Endothelial cell of umbilical vein (primary cell): Measurements from ENCODE around the gene SPDYE6. TPM values are rescaled to one million over a fixed set of nuclear protein-coding genes. Genes with fewer than 3 reads are reported as not detected.

ENCODE experiments used
- BruUV-seq: library from RNA; stranded (reverse); fragments of 400-500 nt; replicated peaks from 2 replicates; lab custom pipeline; 2021; lab: Mats Ljungman, UMichigan
- CTCF ChIA-PET: fragments of 300-600, 350-600 bp; sonication (Branson Sonifier 250); formaldehyde crosslinking; loops from one replicate; lab custom pipeline; 2021; ENCODE audit warnings: antibody characterized with exemption, inconsistent platforms; lab: Charles Lee
- POLR2A ChIA-PET: fragments of 300-600, 350-600 bp; sonication (Branson Sonifier 250); formaldehyde crosslinking; loops from one replicate; lab custom pipeline; 2021; ENCODE audit warnings: antibody characterized with exemption, inconsistent platforms; lab: Charles Lee
- DNase-seq: peaks from one replicate; pipeline ENCODE4 v3.0.0-alpha.2; 2011; ENCODE audit warnings: low read depth, low spot score
- FAIRE-seq: peaks from 2 replicates; lab custom pipeline; 2011; peaks lifted over from hg19 to GRCh38; lab: Jason Lieb, UNC
- H2AFZ ChIP-seq: 2 replicates; pipeline ENCODE4 v1.6.0; 2012; ENCODE audit warnings: low read depth, low read length, control low read depth, inconsistent platforms
- H3K27ac ChIP-seq: 2 replicates; pipeline ENCODE4 v1.5.1; 2011; ENCODE audit warnings: low read depth, mild to moderate bottlenecking, control low read depth, low read length, moderate library complexity; ENCODE audit not compliant: insufficient read depth
- H3K27me3 ChIP-seq, 2 experiments: 2 replicates each; pipeline versions ENCODE4 v1.6.0 to v1.6.1; 2011; ENCODE audit warnings: low read length in 2 of 2, mixed read lengths in 1 of 2; ENCODE audit not compliant: control insufficient read depth in 2 of 2, insufficient read depth in 2 of 2
- H3K36me3 ChIP-seq, 2 experiments: 2 replicates in 1 of 2; 3 replicates in 1 of 2; pipeline ENCODE4 v1.5.1; 2011; ENCODE audit warnings: low read length in 2 of 2, mild to moderate bottlenecking in 1 of 2, moderate library complexity in 1 of 2; ENCODE audit not compliant: control insufficient read depth in 2 of 2, insufficient read depth in 2 of 2; ENCODE audit errors: extremely low read depth in 1 of 2
- H3K4me1 ChIP-seq: 3 replicates; pipeline ENCODE4 v1.5.1; 2011; ENCODE audit warnings: mild to moderate bottlenecking, low read length; ENCODE audit not compliant: control insufficient read depth, insufficient read depth; ENCODE audit errors: extremely low read depth
- H3K4me2 ChIP-seq: 2 replicates; pipeline ENCODE4 v1.6.1; 2011; ENCODE audit warnings: low read length, control low read depth, mixed read lengths; ENCODE audit not compliant: insufficient read depth
- H3K4me3 ChIP-seq, 3 experiments: fragments of 200-600 bp in 1 of 3; sonication (generic), shearing (Covaris generic) in 1 of 3; replicated peaks in 1 of 3; 2 replicates each; pipeline ENCODE4 v1.5.1; 2011 to 2016; ENCODE audit warnings: control low read depth in 3 of 3, low read length in 3 of 3, mild to moderate bottlenecking in 2 of 3, inconsistent platforms in 1 of 3, low read depth in 1 of 3, moderate library complexity in 1 of 3; ENCODE audit not compliant: insufficient read depth in 1 of 3
- H3K79me2 ChIP-seq: 2 replicates; pipeline ENCODE4 v1.6.0; 2012; ENCODE audit warnings: low read length, inconsistent platforms; ENCODE audit not compliant: control insufficient read depth, insufficient read depth
- H3K9ac ChIP-seq: replicated peaks from 2 replicates; pipeline ENCODE3; 2011; ENCODE audit warnings: low read length, control low read depth; ENCODE audit not compliant: insufficient read depth; ENCODE audit errors: extremely low read depth
- H3K9me1 ChIP-seq: replicated peaks from 3 replicates; pipeline ENCODE4 v1.6.0; 2011; ENCODE audit warnings: mild to moderate bottlenecking, low read length; ENCODE audit not compliant: control insufficient read depth, insufficient read depth; ENCODE audit errors: extremely low read depth
- H3K9me3 ChIP-seq: replicated peaks from 2 replicates; pipeline ENCODE4 v1.5.1; 2012; ENCODE audit warnings: low read length, inconsistent platforms; ENCODE audit not compliant: control insufficient read depth, insufficient read depth
- H4K20me1 ChIP-seq: replicated peaks from 2 replicates; pipeline ENCODE3; 2011; ENCODE audit warnings: mild to moderate bottlenecking, low read length; ENCODE audit not compliant: control insufficient read depth, insufficient read depth; ENCODE audit errors: extremely low read depth
- EZH2 ChIP-seq: IDR thresholded peaks from 2 replicates; pipeline ENCODE4 v1.6.1; 2012; ENCODE audit warnings: borderline replicate concordance, low read depth, mild to moderate bottlenecking, moderate library complexity, low read length, inconsistent platforms; ENCODE audit not compliant: severe bottlenecking
- FOS ChIP-seq: IDR thresholded peaks from 2 replicates; pipeline ENCODE4 v1.6.1; 2011; ENCODE audit warnings: mild to moderate bottlenecking, low read length, moderate library complexity, borderline replicate concordance; ENCODE audit not compliant: insufficient read depth
- GATA2 ChIP-seq: IDR thresholded peaks from 2 replicates; pipeline ENCODE4 v1.7.0; 2011; ENCODE audit warnings: low read depth, mild to moderate bottlenecking, moderate library complexity, mixed read lengths, low read length; ENCODE audit not compliant: insufficient read length, insufficient read depth
- JUN ChIP-seq: IDR thresholded peaks from 2 replicates; pipeline ENCODE4 v1.6.1; 2011; ENCODE audit warnings: borderline replicate concordance, low read depth; ENCODE audit not compliant: insufficient read length, insufficient read depth
- MAX ChIP-seq: IDR thresholded peaks from 2 replicates; pipeline ENCODE4 v1.6.1; 2011; ENCODE audit not compliant: insufficient read depth, insufficient read length
- MYC ChIP-seq: IDR thresholded peaks from one replicate; pipeline ENCODE4 v1.6.1; 2011; ENCODE audit warnings: mild to moderate bottlenecking, low read depth, low read length
- POLR2A ChIP-seq: IDR thresholded peaks from 2 replicates; pipeline ENCODE4 v1.6.1; 2012; ENCODE audit warnings: low read depth, mild to moderate bottlenecking, control low read depth, low read length
- POLR2AphosphoS5 ChIP-seq: IDR thresholded peaks from 2 replicates; pipeline ENCODE4 v1.6.1; 2012; ENCODE audit warnings: low read depth, mild to moderate bottlenecking, control low read depth, low read length, moderate library complexity; ENCODE audit not compliant: insufficient read depth
- dilution Hi-C: fragments of 300-500 bp; cut with MboI; formaldehyde crosslinking; loops from one replicate; pipeline ENCODE4 v1.15.0; 2019; ENCODE audit warnings: low sequenced_read_pairs; ENCODE audit not compliant: extremely low pct_ligation_motif_present
- intact Hi-C: fragments of 100-400 bp; cut with micrococcal nuclease; formaldehyde crosslinking; loops from one replicate; pipeline ENCODE4 v1.10.0; 2022
- polyA plus RNA-seq, 4 experiments: library from polyadenylated mRNA; depleted of rRNA in 3 of 4; stranded (reverse) in 3 of 4; unstranded in 1 of 4; fragments of >200 nt; gene quantifications; 2 replicates each; pipeline versions ENCODE4 v1.2.1 to v1.2.3, GENCODE V29; 2011 to 2012; ENCODE audit warnings: missing spikeins in 1 of 4
- total RNA-seq: library from RNA; stranded (reverse); gene quantifications from 2 replicates; pipeline ENCODE4 v1.2.3, GENCODE V29; 2021
- TF ChIP-seq, protein P1 (sequence below), 2 donors: IDR thresholded peaks; 1 replicate in 1 of 2; 2 replicates in 1 of 2; pipeline ENCODE4 v1.5.1; 2011; ENCODE audit warnings: low read length in 2 of 2, mild to moderate bottlenecking in 2 of 2, moderate library complexity in 2 of 2, control low read depth in 1 of 2, inconsistent platforms in 1 of 2, low read depth in 1 of 2; ENCODE audit not compliant: insufficient read depth in 1 of 2; ENCODE audit errors: extremely low read depth in 1 of 2

The SPDYE6 gene
- total and polyA plus RNA-seq, 2 donors (not counting 3 experiments of a cell fraction or from before 2014, with no cell fraction given): not detected

DNA sequence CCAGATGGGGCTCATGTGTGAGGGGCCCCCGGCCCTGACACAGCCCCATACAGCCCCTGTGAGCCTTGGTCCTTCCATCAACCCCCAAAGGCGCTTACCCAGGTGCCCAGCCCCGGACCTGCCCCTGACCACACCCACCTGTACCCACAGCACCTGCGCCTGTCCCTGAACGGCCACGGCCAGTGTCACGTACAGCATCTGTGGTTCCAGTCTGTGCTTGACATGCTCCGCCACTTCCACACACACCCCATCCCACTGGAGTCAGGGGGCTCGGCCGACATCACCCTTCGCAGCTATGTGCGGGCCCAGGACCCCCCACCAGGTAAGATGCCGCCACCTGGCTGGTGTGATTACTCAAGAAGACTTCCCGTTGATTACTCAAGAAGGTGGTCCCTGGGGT lies 36.1 kb downstream of the SPDYE6 start:
- peaks cover 10% of the 10 kb centered on the region for H3K4me1 ChIP-seq
- H4K20me1 ChIP-seq: no peaks in the 10 kb centered on the region
- TF ChIP-seq JUN (no peak), GATA2 (no peak), FOS (no peak)
- POLR2A ChIA-PET: no interaction called here
- H3K9me3 ChIP-seq: no peaks in the 10 kb centered on the region
- intact Hi-C loops (no loop called here), dilution Hi-C loops (no loop called here)
- DNase-seq (no peak), FAIRE-seq (no peak)
- H3K9ac ChIP-seq: no peak overlapping the region
- no peak overlapping the region for H3K4me3 ChIP-seq
- no peak overlapping the region for H3K27ac ChIP-seq
- no peaks in the 10 kb centered on the region for H3K36me3 ChIP-seq
- CTCF ChIA-PET: no interaction called here
- BruUV-seq: no TSS peak
- no peak overlapping the region for H2AFZ ChIP-seq
- H3K79me2 ChIP-seq: no peaks in the 10 kb centered on the region
- no peak overlapping the region for H3K4me2 ChIP-seq
- no peaks in the 10 kb centered on the region for H3K9me1 ChIP-seq
- no peaks in the 10 kb centered on the region for H3K27me3 ChIP-seq

DNA sequence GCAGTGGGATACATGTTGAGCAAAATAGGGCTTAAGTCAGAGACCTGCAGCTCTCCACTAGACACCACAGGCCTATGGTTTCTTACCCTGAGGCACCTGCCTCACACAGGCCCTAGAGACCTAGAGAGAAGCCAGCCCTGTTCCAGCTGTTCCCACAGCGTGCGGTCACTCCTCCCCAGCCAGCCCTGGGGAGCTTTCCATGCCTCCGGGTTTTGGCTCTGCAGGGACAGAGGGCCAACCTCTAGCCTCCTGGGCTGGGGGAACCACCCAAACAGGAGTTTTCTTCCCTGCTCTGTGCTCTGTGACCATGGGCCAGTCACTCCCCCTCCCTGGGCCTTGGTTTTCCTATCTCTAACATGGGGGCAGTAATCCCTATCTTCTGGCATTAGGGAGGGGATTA lies 36.6 kb downstream of the SPDYE6 start:
- H3K4me1 ChIP-seq: peaks cover 10% of the 10 kb centered on the region
- no peaks in the 10 kb centered on the region for H3K79me2 ChIP-seq
- H3K27me3 ChIP-seq: no peaks in the 10 kb centered on the region
- H3K36me3 ChIP-seq: no peaks in the 10 kb centered on the region
- POLR2A ChIA-PET: no interaction called here
- H2AFZ ChIP-seq: no peak overlapping the region
- no peak overlapping the region for H3K9ac ChIP-seq
- no peak overlapping the region for H3K4me3 ChIP-seq
- H3K27ac ChIP-seq: no peak overlapping the region
- CTCF ChIA-PET: interaction anchor here (0.7 kb wide), 1 partner anchor 40 kb away, joined by 3 read pairs; no protein-coding TSS in a partner anchor
- dilution Hi-C loops (no loop called here), intact Hi-C loops (no loop called here)
- no peaks in the 10 kb centered on the region for H4K20me1 ChIP-seq
- no peak for TF ChIP-seq POLR2AphosphoS5
- TF ChIP-seq MAX: no peak
- no peak for TF ChIP-seq POLR2A
- TF ChIP-seq, protein P1, sequence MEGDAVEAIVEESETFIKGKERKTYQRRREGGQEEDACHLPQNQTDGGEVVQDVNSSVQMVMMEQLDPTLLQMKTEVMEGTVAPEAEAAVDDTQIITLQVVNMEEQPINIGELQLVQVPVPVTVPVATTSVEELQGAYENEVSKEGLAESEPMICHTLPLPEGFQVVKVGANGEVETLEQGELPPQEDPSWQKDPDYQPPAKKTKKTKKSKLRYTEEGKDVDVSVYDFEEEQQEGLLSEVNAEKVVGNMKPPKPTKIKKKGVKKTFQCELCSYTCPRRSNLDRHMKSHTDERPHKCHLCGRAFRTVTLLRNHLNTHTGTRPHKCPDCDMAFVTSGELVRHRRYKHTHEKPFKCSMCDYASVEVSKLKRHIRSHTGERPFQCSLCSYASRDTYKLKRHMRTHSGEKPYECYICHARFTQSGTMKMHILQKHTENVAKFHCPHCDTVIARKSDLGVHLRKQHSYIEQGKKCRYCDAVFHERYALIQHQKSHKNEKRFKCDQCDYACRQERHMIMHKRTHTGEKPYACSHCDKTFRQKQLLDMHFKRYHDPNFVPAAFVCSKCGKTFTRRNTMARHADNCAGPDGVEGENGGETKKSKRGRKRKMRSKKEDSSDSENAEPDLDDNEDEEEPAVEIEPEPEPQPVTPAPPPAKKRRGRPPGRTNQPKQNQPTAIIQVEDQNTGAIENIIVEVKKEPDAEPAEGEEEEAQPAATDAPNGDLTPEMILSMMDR (IDR thresholded peaks at IDR 0.05; ENCODE audit: extremely low read depth in 1 of 2, insufficient read depth in 1 of 2, low read depth in 1 of 2, low read length in 2 of 2): no peak
- TF ChIP-seq EZH2: no peak
- no peak for TF ChIP-seq GATA2
- TF ChIP-seq JUN: no peak
- no peak for TF ChIP-seq MYC
- TF ChIP-seq FOS: no peak
- no peaks in the 10 kb centered on the region for H3K9me3 ChIP-seq
- no peak overlapping the region for H3K4me2 ChIP-seq
- no peaks in the 10 kb centered on the region for H3K9me1 ChIP-seq
- DNase-seq: no peak
- no TSS peak for BruUV-seq
- FAIRE-seq: no peak
